GM23248 (cell line): ENCODE data around the gene SMCO4. TPM values are rescaled to one million over a fixed set of nuclear protein-coding genes. Genes with fewer than 3 reads are reported as not detected.
A peak's percentile ranks its signal among the peaks of the same experiment; 100 is the strongest.
"Not testable (repeated sequence)": the region's sequence is repeated elsewhere in the genome, so short reads cannot be mapped to it uniquely, and the experiment has no call there.

Source experiments
- DNase-seq: peaks from one replicate; pipeline ENCODE4 v3.0.0-alpha.2; 2015
- H2AFZ ChIP-seq: fragments of 200-600 bp; sonication (generic); 2 replicates; pipeline ENCODE4 v1.6.1; 2016; ENCODE audit warnings: antibody characterized with exemption
- H3F3A ChIP-seq: fragments of 200-600 bp; sonication (generic); 2 replicates; pipeline ENCODE4 v1.6.1; 2016; ENCODE audit warnings: mild to moderate bottlenecking, antibody characterized with exemption, mixed run types; ENCODE audit not compliant: insufficient read depth
- H3K27ac ChIP-seq: fragments of 200-600 bp; sonication (generic); 2 replicates; pipeline ENCODE4 v1.5.1; 2016; ENCODE audit warnings: mild to moderate bottlenecking
- H3K27me3 ChIP-seq: fragments of 200-600 bp; sonication (generic); replicated peaks from 2 replicates; pipeline ENCODE4 v1.6.1; 2016; ENCODE audit warnings: mild to moderate bottlenecking; ENCODE audit not compliant: insufficient read depth
- H3K36me3 ChIP-seq: fragments of 200-600 bp; sonication (generic); 2 replicates; pipeline ENCODE4 v1.6.1; 2016; ENCODE audit warnings: low read depth, mild to moderate bottlenecking
- H3K4me1 ChIP-seq: fragments of 200-600 bp; sonication (generic); 2 replicates; pipeline ENCODE4 v1.6.1; 2016; ENCODE audit warnings: mild to moderate bottlenecking; ENCODE audit not compliant: insufficient read depth
- H3K4me2 ChIP-seq: fragments of 200-600 bp; sonication (generic); one replicate; pipeline ENCODE4 v1.6.1; 2016; ENCODE audit warnings: mild to moderate bottlenecking; ENCODE audit not compliant: unreplicated experiment
- H3K4me3 ChIP-seq: fragments of 200-600 bp; sonication (generic); 2 replicates; pipeline ENCODE4 v1.5.1; 2016; ENCODE audit warnings: mild to moderate bottlenecking
- H3K79me2 ChIP-seq: fragments of 200-600 bp; sonication (generic); 2 replicates; pipeline ENCODE4 v1.6.1; 2016; ENCODE audit warnings: mild to moderate bottlenecking; ENCODE audit not compliant: insufficient read depth
- H3K9ac ChIP-seq: fragments of 200-600 bp; sonication (generic); 2 replicates; pipeline ENCODE4 v1.6.1; 2016; ENCODE audit warnings: mild to moderate bottlenecking
- H3K9me2 ChIP-seq: fragments of 200-600 bp; sonication (generic); 2 replicates; pipeline ENCODE4 v1.6.1; 2016; ENCODE audit warnings: mixed run types, mild to moderate bottlenecking, moderate library complexity; ENCODE audit not compliant: insufficient read depth
- H3K9me3 ChIP-seq: fragments of 200-600 bp; sonication (generic); one replicate; pipeline ENCODE4 v1.6.1; 2017; ENCODE audit warnings: low read depth
- H4K20me1 ChIP-seq: fragments of 200-600 bp; sonication (generic); 2 replicates; pipeline ENCODE4 v1.6.0; 2016; ENCODE audit not compliant: insufficient read depth
- EZH2 ChIP-seq: fragments of 200-600 bp; sonication (generic); IDR thresholded peaks from 2 replicates; pipeline ENCODE4 v1.6.1; 2018; ENCODE audit warnings: antibody characterized with exemption, mild to moderate bottlenecking; ENCODE audit not compliant: insufficient read depth, poor library complexity, severe bottlenecking
- EZH2phosphoT487 ChIP-seq: fragments of 200-600 bp; sonication (generic); IDR thresholded peaks from 2 replicates; pipeline ENCODE4 v1.6.1; 2018; ENCODE audit warnings: antibody characterized with exemption, moderate library complexity, mild to moderate bottlenecking, low read depth; ENCODE audit not compliant: insufficient read depth
- WGBS, 2 experiments: methylation state at CpG; one replicate each; pipeline ENCODE4 v1.1.6; 2015 to 2017; ENCODE audit warnings: low lambda C conversion rate in 2 of 2, low coverage in 1 of 2; ENCODE audit errors: missing lambda C conversion rate in 2 of 2; 5-methylcytosine and 5-hydroxymethylcytosine counted together
- in situ Hi-C: fragments of 300-500 bp; cut with MboI; formaldehyde crosslinking; loops from 2 replicates; pipeline ENCODE4 v1.15.0; 2020
- polyA plus RNA-seq: library from polyadenylated mRNA; unstranded; fragments of >200 nt; fragmentation: Nextera tagmentation; extraction: Ambion mirVana; gene quantifications from 2 replicates; pipeline ENCODE4 v1.2.1, GENCODE V29; 2016
- small RNA-seq: library from RNA; depleted of rRNA; stranded (forward); fragments of <200 nt; gene quantifications from one replicate; pipeline ENCODE3, GENCODE V24; 2014; ENCODE audit warnings: low read depth, low replicate concordance
- total RNA-seq: library from RNA; depleted of rRNA; stranded (reverse); fragments of >200 nt; shearing (Covaris generic); gene quantifications from 2 replicates; pipeline ENCODE4 v1.2.3, GENCODE V29; 2014; rRNA removed

The SMCO4 gene
- total and polyA plus RNA-seq, 2 experiments from 2014 or later: 12.9 to 21.1 TPM

DNA sequence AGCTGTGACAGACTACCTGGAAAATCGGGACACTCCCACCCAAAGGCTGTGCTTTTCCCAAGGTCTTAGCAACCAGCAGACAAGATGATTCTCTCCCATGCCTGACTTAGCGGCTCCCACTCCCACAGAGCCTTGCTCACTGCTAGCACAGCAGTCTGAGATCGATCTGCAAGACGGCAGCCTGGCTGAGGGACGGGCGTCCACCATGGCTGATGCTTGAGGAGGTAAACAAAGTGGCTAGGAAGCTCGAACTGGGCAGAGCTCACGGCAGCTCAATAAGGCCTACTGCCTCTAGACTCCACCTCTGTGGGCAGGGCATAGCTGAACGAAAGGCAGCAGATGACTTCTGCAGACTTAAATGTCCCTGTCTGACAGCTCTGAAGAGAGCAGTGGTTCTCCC, 84.9 kb downstream of the SMCO4 start:
- H3K4me2 ChIP-seq: no peak overlapping the region
- H3K4me3 ChIP-seq: no peak overlapping the region
- no peak for DNase-seq
- no peaks in the 10 kb centered on the region for H3K9me2 ChIP-seq
- no peaks in the 10 kb centered on the region for H3K36me3 ChIP-seq
- H3K4me1 ChIP-seq: no peaks in the 10 kb centered on the region
- H3K79me2 ChIP-seq: no peaks in the 10 kb centered on the region
- WGBS, 2 experiments: 52 to 64% methylated on average over 9 of the region's 9 CpGs
- no peak overlapping the region for H3K27ac ChIP-seq
- H3F3A ChIP-seq: no peaks in the 10 kb centered on the region
- no peak overlapping the region for H2AFZ ChIP-seq
- no peaks in the 10 kb centered on the region for H4K20me1 ChIP-seq
- no peaks in the 10 kb centered on the region for H3K9me3 ChIP-seq
- H3K27me3 ChIP-seq: no peaks in the 10 kb centered on the region
- no peak overlapping the region for H3K9ac ChIP-seq
- in situ Hi-C loops: no loop called here
- TF ChIP-seq EZH2: no peak
- TF ChIP-seq EZH2phosphoT487: no peak

DNA sequence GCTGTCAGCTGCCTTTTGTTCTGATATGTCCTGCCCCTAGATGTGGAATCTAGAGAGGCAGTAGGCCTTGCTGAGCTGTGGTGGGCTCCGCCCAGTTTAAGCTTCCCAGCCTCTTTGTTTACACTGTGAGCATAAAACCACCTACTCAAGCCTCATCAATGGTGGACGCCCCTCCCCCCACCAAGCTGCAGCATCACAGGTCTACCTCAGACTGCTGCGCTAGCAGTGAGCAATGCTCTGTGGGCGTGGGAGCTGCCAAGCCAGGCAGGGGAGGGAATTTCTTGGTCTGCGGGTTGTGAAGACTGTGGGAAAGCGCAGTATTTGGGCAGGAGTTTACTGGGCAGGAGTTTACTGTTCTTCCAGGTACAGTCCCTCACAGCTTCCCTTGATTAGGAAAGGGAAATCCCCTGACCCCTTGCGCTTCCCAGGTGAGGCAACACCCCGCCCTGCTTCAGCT, 98.5 kb downstream of the SMCO4 start:
- H3K4me3 ChIP-seq: no peak overlapping the region
- no peaks in the 10 kb centered on the region for H3K27me3 ChIP-seq
- WGBS, 2 experiments: 29 to 44% methylated on average over 7 to 8 of the region's 8 CpGs
- no peaks in the 10 kb centered on the region for H4K20me1 ChIP-seq
- no peak overlapping the region for H2AFZ ChIP-seq
- no peak overlapping the region for H3K27ac ChIP-seq
- no peaks in the 10 kb centered on the region for H3K36me3 ChIP-seq
- H3K9me3 ChIP-seq: no peaks in the 10 kb centered on the region
- no peaks in the 10 kb centered on the region for H3K9me2 ChIP-seq
- H3F3A ChIP-seq: no peaks in the 10 kb centered on the region
- no peaks in the 10 kb centered on the region for H3K4me1 ChIP-seq
- no peaks in the 10 kb centered on the region for H3K79me2 ChIP-seq
- peak; percentile 14 for DNase-seq
- TF ChIP-seq EZH2phosphoT487 (no peak), EZH2 (no peak)
- H3K4me2 ChIP-seq: no peak overlapping the region
- in situ Hi-C loops: no loop called here
- no peak overlapping the region for H3K9ac ChIP-seq

DNA sequence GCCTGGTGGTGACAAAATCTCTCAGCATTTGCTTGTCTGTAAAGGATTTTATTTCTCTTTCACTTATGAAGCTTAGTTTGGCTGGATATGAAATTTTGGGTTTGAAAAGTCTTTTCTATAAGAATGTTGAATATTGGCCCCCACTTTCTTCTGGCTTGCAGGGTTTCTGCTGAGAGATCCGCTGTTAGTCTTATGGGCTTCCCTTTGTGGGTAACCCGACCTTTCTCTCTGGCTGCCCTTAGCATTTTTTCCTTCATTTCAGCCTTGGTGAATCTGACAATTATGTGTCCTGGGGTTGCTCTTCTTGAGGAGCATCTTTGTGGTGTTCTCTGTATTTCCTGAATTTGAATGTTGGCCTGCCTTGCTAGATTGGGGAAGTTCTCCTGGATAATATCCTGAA, 100.0 kb downstream of the SMCO4 start:
- WGBS, 2 experiments: 22 to 30% methylated on average over 2 of the region's 2 CpGs
- H3K4me3 ChIP-seq: not testable (repeated sequence)

DNA sequence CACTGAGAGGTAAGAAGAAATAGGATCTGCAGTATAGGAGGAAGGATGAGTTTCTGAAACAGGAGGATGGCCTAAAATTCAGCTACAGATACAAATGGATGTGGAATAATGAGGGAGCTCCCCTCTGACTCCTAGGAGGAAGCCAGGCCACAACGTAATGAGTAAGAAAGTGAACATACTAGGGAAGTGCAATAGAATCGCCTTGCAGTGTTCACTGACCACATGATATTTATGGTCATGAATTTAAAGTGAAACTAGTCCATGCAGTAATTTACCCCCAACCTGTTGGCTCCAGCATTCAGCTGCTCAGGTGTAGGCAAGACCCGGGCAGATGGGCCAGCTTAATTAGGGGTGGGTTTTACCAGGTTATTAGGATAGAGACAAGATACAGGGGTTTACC, 110.9 kb downstream of the SMCO4 start:
- no peak overlapping the region for H3K27ac ChIP-seq
- no peak overlapping the region for H2AFZ ChIP-seq
- H4K20me1 ChIP-seq: no peaks in the 10 kb centered on the region
- no peak for DNase-seq
- no peak overlapping the region for H3K4me2 ChIP-seq
- H3F3A ChIP-seq: no peaks in the 10 kb centered on the region
- WGBS, 2 experiments: 44 to 47% methylated on average over 3 of the region's 3 CpGs
- no peaks in the 10 kb centered on the region for H3K4me1 ChIP-seq
- in situ Hi-C loops: no loop called here
- no peaks in the 10 kb centered on the region for H3K79me2 ChIP-seq
- no peaks in the 10 kb centered on the region for H3K9me3 ChIP-seq
- no peak overlapping the region for H3K4me3 ChIP-seq
- no peak overlapping the region for H3K9ac ChIP-seq
- no peaks in the 10 kb centered on the region for H3K9me2 ChIP-seq
- no peaks in the 10 kb centered on the region for H3K36me3 ChIP-seq
- no peak for TF ChIP-seq EZH2phosphoT487
- no peak for TF ChIP-seq EZH2
- H3K27me3 ChIP-seq: no peaks in the 10 kb centered on the region

More for the DNA sequence above, 100.0 kb downstream of the SMCO4 start:
- H3K9me3 ChIP-seq, H4K20me1 ChIP-seq, H3K9ac ChIP-seq, H3K4me1 ChIP-seq, H3F3A ChIP-seq, H3K27ac ChIP-seq, H3K4me2 ChIP-seq, DNase-seq, in situ Hi-C loops, H3K36me3 ChIP-seq, H2AFZ ChIP-seq, H3K79me2 ChIP-seq, H3K9me2 ChIP-seq, H3K27me3 ChIP-seq: not testable (repeated sequence)

Small RNA genes within 50 kb of the gene (small RNA-seq; reads per million reads assigned to genes)
- gene RN7SL223P: not detected

Other genes with a start within 250 kb of the SMCO4 start
- not detected in 2 replicates for gene DEUP1, start 212.6 kb downstream of the SMCO4 start, total RNA-seq
- gene DEUP1, start 212.6 kb downstream of the SMCO4 start, polyA plus RNA-seq: not detected in 2 replicates
- gene CEP295, start 118.3 kb upstream of the SMCO4 start, total RNA-seq: 7.7 and 8.3 TPM in 2 replicates
- 2.3 and 2.4 TPM in 2 replicates for gene CEP295, start 118.3 kb upstream of the SMCO4 start, polyA plus RNA-seq
- gene TAF1D, start 198.1 kb upstream of the SMCO4 start, total RNA-seq: 124 and 127 TPM in 2 replicates
- 48.0 and 60.7 TPM in 2 replicates for gene TAF1D, start 198.1 kb upstream of the SMCO4 start, polyA plus RNA-seq
- gene C11orf54, start 198.3 kb upstream of the SMCO4 start, total RNA-seq: 12.5 and 13.7 TPM in 2 replicates
- gene C11orf54, start 198.3 kb upstream of the SMCO4 start, polyA plus RNA-seq: 13.5 and 16.1 TPM in 2 replicates
- gene MED17, start 240.9 kb upstream of the SMCO4 start, total RNA-seq: 22.4 and 25.4 TPM in 2 replicates
- gene MED17, start 240.9 kb upstream of the SMCO4 start, polyA plus RNA-seq: 19.5 and 22.2 TPM in 2 replicates